Bronchial epithelial cell (primary cell): Measurements from ENCODE around the gene PIGBOS1. TPM values are rescaled to one million over a fixed set of nuclear protein-coding genes. Genes with fewer than 3 reads are reported as not detected.

Source experiments
- DNase-seq: peaks from one replicate; pipeline ENCODE4 v3.0.0-alpha.2; 2010; ENCODE audit warnings: low read depth
- FAIRE-seq: peaks from 2 replicates; lab custom pipeline; 2011; peaks lifted over from hg19 to GRCh38; lab: Jason Lieb, UNC
- H3K27me3 ChIP-seq: 2 replicates; pipeline ENCODE4 v1.5.1; 2011; ENCODE audit warnings: low read length; ENCODE audit not compliant: control insufficient read depth, insufficient read depth
- H3K36me3 ChIP-seq: 2 replicates; pipeline ENCODE4 v1.5.1; 2011; ENCODE audit warnings: low read length; ENCODE audit not compliant: control insufficient read depth, insufficient read depth
- H3K4me3 ChIP-seq: 2 replicates; pipeline ENCODE4 v1.5.1; 2011; ENCODE audit warnings: mild to moderate bottlenecking, low read depth, low read length, control low read depth
- CTCF ChIP-seq: IDR thresholded peaks from 2 replicates; pipeline ENCODE4 v1.5.1; 2011; ENCODE audit warnings: mild to moderate bottlenecking, moderate library complexity, low read length, control low read depth, inconsistent platforms; ENCODE audit not compliant: insufficient read depth, severe bottlenecking
- total RNA-seq: library from RNA; depleted of rRNA; stranded (reverse); fragments of >200 nt; gene quantifications from 2 replicates; pipeline ENCODE4 v1.2.1, GENCODE V29; 2014

Gene PIGBOS1
- total RNA-seq, 1 donor from 2014 or later, result 8.7 TPM

GRCh38 chr15:55279100-55279745 lies 39.7 kb downstream of the PIGBOS1 start:
- Histone ChIP-seq H3K36me3 (no peaks in the 10 kb centered on the region), H3K27me3 (no peaks in the 10 kb centered on the region), H3K4me3 (no peak overlapping the region)
- DNase-seq (no peak), FAIRE-seq (no peak)
- TF ChIP-seq CTCF, result no peak

- DNase-seq, result no peak
- H3K36me3 ChIP-seq, result no peaks in the 10 kb centered on the region
- H3K4me3 ChIP-seq, result no peak overlapping the region
- no peaks in the 10 kb centered on the region for H3K27me3 ChIP-seq
- no peak for FAIRE-seq
- no peak for TF ChIP-seq CTCF
Observed at GRCh38 chr15:55277715-55278114, 41.2 kb downstream of the PIGBOS1 start.

DNA sequence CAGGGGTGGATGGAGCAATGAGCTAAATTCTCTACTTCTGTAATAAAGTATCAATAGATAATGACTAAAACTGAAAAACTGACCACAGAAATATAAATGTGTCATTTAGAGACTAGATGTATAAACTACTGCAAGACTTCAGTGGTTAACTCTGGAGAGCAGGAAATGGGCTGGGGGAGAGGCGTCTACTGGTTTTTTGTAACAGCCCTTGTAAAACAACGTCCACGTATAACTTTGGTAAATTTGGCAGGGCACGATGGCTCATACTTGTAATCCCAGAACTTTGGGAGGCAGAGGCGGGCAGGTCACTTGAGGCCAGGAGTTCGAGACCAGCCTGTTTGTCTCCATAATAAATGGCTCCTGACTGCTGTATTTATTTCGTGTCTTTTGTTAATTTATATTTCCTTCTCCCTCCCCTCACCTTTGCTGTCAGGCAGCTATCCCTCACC lies 41.8 kb downstream of the PIGBOS1 start:
- DNase-seq (no peak), FAIRE-seq (no peak)
- Histone ChIP-seq H3K27me3 (no peaks in the 10 kb centered on the region), H3K4me3 (no peak overlapping the region), H3K36me3 (no peaks in the 10 kb centered on the region)
- TF ChIP-seq CTCF, result no peak

- DNase-seq, result no peak
- Histone ChIP-seq H3K4me3 (no peak overlapping the region), H3K36me3 (no peaks in the 10 kb centered on the region), H3K27me3 (no peaks in the 10 kb centered on the region)
- FAIRE-seq, result no peak
- TF ChIP-seq CTCF, result no peak
Observed at GRCh38 chr15:55276324-55276723, 42.6 kb downstream of the PIGBOS1 start.

DNA sequence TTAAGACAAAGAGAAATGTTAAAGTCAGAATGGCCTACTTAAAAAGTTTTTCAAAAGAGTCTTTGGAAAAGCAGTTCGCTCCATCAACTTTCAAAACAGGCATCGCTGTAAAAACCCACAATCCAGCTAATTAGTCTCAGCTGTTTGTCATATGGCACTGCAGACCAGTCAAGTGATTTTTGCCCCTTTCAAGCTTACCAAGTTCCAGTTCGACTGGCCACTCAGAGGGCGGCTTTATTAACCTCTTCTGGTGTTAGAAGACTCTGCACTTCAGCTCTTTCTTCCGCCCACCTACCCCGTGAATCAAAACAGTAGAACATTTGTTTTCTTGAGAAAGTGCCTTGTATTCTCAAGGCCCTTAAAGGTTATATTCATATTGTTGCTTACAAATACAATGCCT lies 48.6 kb downstream of the PIGBOS1 start:
- FAIRE-seq, result no peak
- Histone ChIP-seq H3K4me3 (no peak overlapping the region), H3K27me3 (no peaks in the 10 kb centered on the region), H3K36me3 (peaks cover 1% of the 10 kb centered on the region)
- TF ChIP-seq CTCF, result no peak
- no peak for DNase-seq
